ENCODE results near the gene MKLN1.
A peak's percentile ranks its signal among the peaks of the same experiment; 100 is the strongest.

GRCh38 chr7:131327626-131328376, at the start of gene MKLN1:
- no peak for TF ChIP-seq ZSCAN20 (CRISPR knock-in tag; IDR thresholded peaks at IDR 0.05)
- no peak for TF ChIP-seq FOSL2 (IDR thresholded peaks at IDR 0.05)
- TF ChIP-seq FOSL2 (CRISPR knock-in tag; IDR thresholded peaks at IDR 0.05): no peak
- TF ChIP-seq CTCF (IDR thresholded peaks at IDR 0.05): no peak
- peak; percentile 58; the same call in 1 of the 2 replicates for TF ChIP-seq MAX (IDR thresholded peaks at IDR 0.05)
- TF ChIP-seq ZNF302 (CRISPR knock-in tag; IDR thresholded peaks at IDR 0.05): no peak
- no peak for TF ChIP-seq CBX8 (IDR thresholded peaks at IDR 0.05)
- peak; percentile 89 for TF ChIP-seq POLR2A (IDR thresholded peaks at IDR 0.05; ENCODE audit: low read length)
- no peak for TF ChIP-seq RFX5 (IDR thresholded peaks at IDR 0.05)
- no peak for TF ChIP-seq PBX3 (IDR thresholded peaks at IDR 0.05)
- no peak for TF ChIP-seq POLR2AphosphoS2 (conservative IDR thresholded peaks at IDR 0.05; ENCODE audit: low read length)
- no peak for TF ChIP-seq RNF2 (IDR thresholded peaks at IDR 0.05; ENCODE audit: borderline replicate concordance, low read depth)
- TF ChIP-seq REST (IDR thresholded peaks at IDR 0.05): no peak
